Subcutaneous abdominal adipose tissue (tissue), 5 donors: Measurements from ENCODE around the gene CDHR3.
A peak's percentile ranks its signal among the peaks of the same experiment; 100 is the strongest.

Source experiments
- H3K27ac ChIP-seq: one replicate; pipeline ENCODE4 v1.7.0; 2013; ENCODE audit warnings: low read depth, mild to moderate bottlenecking, inconsistent platforms, low read length, moderate library complexity
- H3K27me3 ChIP-seq, 5 donors: one replicate each; pipeline ENCODE4 v1.7.0; 2013; ENCODE audit warnings: low read length in 5 of 5, inconsistent platforms in 1 of 5; ENCODE audit not compliant: control insufficient read depth in 5 of 5, insufficient read depth in 4 of 5
- H3K36me3 ChIP-seq, 5 donors: one replicate each; pipeline ENCODE4 v1.7.0; 2013; ENCODE audit warnings: low read length in 5 of 5; ENCODE audit not compliant: control insufficient read depth in 5 of 5, insufficient read depth in 5 of 5
- H3K4me1 ChIP-seq, 5 donors: one replicate each; pipeline ENCODE4 v1.7.0; 2013; ENCODE audit warnings: low read length in 5 of 5, mild to moderate bottlenecking in 3 of 5, moderate library complexity in 1 of 5; ENCODE audit not compliant: control insufficient read depth in 5 of 5, insufficient read depth in 5 of 5
- H3K4me3 ChIP-seq, 5 donors: one replicate each; pipeline ENCODE4 v1.7.0; 2013; ENCODE audit warnings: low read length in 5 of 5, low read depth in 1 of 5
- H3K9ac ChIP-seq, 5 donors: one replicate each; pipeline ENCODE4 v1.7.0; 2013; ENCODE audit warnings: low read length in 5 of 5, mild to moderate bottlenecking in 4 of 5, moderate library complexity in 3 of 5
- H3K9me3 ChIP-seq, 5 donors: one replicate each; pipeline ENCODE4 v1.7.0; 2013; ENCODE audit warnings: low read length in 5 of 5; ENCODE audit not compliant: control insufficient read depth in 5 of 5
- donor health status: healthy.
- donor health status: healthy.
- donor health status: healthy.
- donor health status: healthy.
- donor health status: healthy.

CDHR3 gene

GRCh38 chr7:106033735-106034134 is 70.7 kb downstream of the CDHR3 start:
- Histone ChIP-seq H3K4me3 (no peak overlapping the region), H3K36me3 (no peaks in the 10 kb centered on the region), H3K27ac (no peak overlapping the region), H3K9me3 (peaks cover 0 to 9% (median 7%) of the 10 kb centered on the region in 5 donors), H3K9ac (no peak overlapping the region), H3K4me1 (peaks cover under 1 to 21% (median 6%) of the 10 kb centered on the region in 5 donors), H3K27me3 (peaks cover 0 to 2% (median 0%) of the 10 kb centered on the region in 5 donors)

- no peaks in the 10 kb centered on the region for H3K36me3 ChIP-seq
- H3K4me3 ChIP-seq, result no peak overlapping the region
- no peak overlapping the region for H3K27ac ChIP-seq
- H3K4me1 ChIP-seq, result peaks cover 2 to 24% (median 11%) of the 10 kb centered on the region in 5 donors
- peaks cover 0 to 2% (median 0%) of the 10 kb centered on the region in 5 donors for H3K27me3 ChIP-seq
- H3K9ac ChIP-seq, result no peak overlapping the region
- H3K9me3 ChIP-seq, result peaks cover 0 to 9% (median 7%) of the 10 kb centered on the region in 5 donors
These were observed 71.3 kb downstream of the CDHR3 start for GRCh38 chr7:106034383-106034782.

DNA sequence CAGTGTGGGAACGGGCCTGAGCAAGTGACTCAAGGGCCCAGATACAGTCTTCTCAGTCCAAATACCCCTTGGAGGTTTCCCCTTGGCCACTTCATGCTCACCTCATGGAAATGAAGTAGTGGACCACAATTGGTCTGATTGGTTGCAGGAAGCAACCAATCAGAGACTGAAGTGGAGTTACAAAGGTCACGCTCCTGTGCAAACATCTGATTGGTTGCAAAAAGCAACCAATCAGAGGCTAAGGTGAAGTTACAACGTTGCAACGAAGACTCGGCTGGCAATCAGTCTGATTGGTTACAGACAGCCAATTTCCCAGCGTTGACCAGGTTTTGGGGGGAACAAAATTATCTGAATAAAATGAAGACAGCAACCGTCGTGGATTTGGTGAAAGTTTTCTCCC is 72.5 kb downstream of the CDHR3 start:
- peaks cover 0 to 2% (median 0%) of the 10 kb centered on the region in 5 donors for H3K27me3 ChIP-seq
- H3K9ac ChIP-seq, result no peak overlapping the region
- H3K36me3 ChIP-seq, result no peaks in the 10 kb centered on the region
- H3K27ac ChIP-seq, result no peak overlapping the region
- H3K4me1 ChIP-seq, result peaks cover 2 to 21% (median 16%) of the 10 kb centered on the region in 5 donors
- peaks cover 0 to 9% (median 7%) of the 10 kb centered on the region in 5 donors for H3K9me3 ChIP-seq
- H3K4me3 ChIP-seq, result no peak overlapping the region

- H3K27me3 ChIP-seq, result peaks cover 0 to 2% (median 0%) of the 10 kb centered on the region in 5 donors
- H3K4me3 ChIP-seq, result no peak overlapping the region
- no peak overlapping the region for H3K9ac ChIP-seq
These were observed 72.9 kb downstream of the CDHR3 start for GRCh38 chr7:106036004-106036403.

GRCh38 chr7:106037489-106038176 is 74.6 kb downstream of the CDHR3 start:
- no peaks in the 10 kb centered on the region for H3K36me3 ChIP-seq
- peaks cover 0 to 24% (median 18%) of the 10 kb centered on the region in 5 donors for H3K4me1 ChIP-seq
- H3K27ac ChIP-seq, result no peak overlapping the region
- H3K9ac ChIP-seq, result no peak overlapping the region
- peaks cover 0 to 9% (median 7%) of the 10 kb centered on the region in 5 donors for H3K9me3 ChIP-seq
- no peaks in the 10 kb centered on the region for H3K27me3 ChIP-seq
- no peak overlapping the region for H3K4me3 ChIP-seq

More at GRCh38 chr7:106036004-106036403, 72.9 kb downstream of the CDHR3 start:
- Histone ChIP-seq H3K36me3 (no peaks in the 10 kb centered on the region), H3K9me3 (peaks cover 0 to 9% (median 7%) of the 10 kb centered on the region in 5 donors), H3K4me1 (peaks cover 2 to 18% (median 15%) of the 10 kb centered on the region in 5 donors), H3K27ac (no peak overlapping the region)

DNA sequence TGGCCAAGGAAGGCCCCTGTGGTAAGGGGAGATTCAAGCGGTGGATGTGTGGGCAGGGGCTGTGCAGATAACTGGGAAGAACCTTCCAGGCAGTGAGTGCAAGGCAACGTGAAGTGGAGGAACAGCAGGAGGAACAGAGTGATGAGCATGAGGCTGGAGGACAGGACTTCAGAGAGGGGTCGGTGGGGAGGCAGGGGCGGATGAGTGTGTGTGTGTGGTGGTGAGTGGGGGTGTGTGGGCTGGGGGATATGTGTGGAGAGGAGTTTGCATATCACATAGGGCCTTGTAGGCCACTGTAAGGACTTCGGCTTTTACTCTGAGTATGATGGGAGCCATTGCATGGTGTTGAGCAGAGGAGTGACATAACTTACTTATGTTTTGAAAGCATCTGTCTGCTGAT is 75.2 kb downstream of the CDHR3 start:
- Histone ChIP-seq H3K9me3 (peaks cover 0 to 9% (median 7%) of the 10 kb centered on the region in 5 donors), H3K4me3 (no peak overlapping the region), H3K27ac (no peak overlapping the region), H3K4me1 (peaks cover 1 to 28% (median 22%) of the 10 kb centered on the region in 5 donors), H3K9ac (no peak overlapping the region), H3K36me3 (no peaks in the 10 kb centered on the region), H3K27me3 (no peaks in the 10 kb centered on the region)

- Histone ChIP-seq H3K9me3 (peaks cover 0 to 3% (median 2%) of the 10 kb centered on the region in 5 donors), H3K9ac (no peak overlapping the region), H3K27ac (no peak overlapping the region)
These were observed 75.9 kb downstream of the CDHR3 start for GRCh38 chr7:106038916-106039315.

GRCh38 chr7:106039486-106040060 is 76.5 kb downstream of the CDHR3 start:
- Histone ChIP-seq H3K27me3 (peaks cover 0 to 2% (median 0%) of the 10 kb centered on the region in 5 donors), H3K36me3 (no peaks in the 10 kb centered on the region), H3K9ac (peak overlapping the region in 1 of 5 donors; percentile 17), H3K9me3 (no peaks in the 10 kb centered on the region), H3K4me1 (peaks cover 1 to 28% (median 22%) of the 10 kb centered on the region in 5 donors), H3K27ac (no peak overlapping the region), H3K4me3 (no peak overlapping the region)

More at GRCh38 chr7:106038916-106039315, 75.9 kb downstream of the CDHR3 start:
- Histone ChIP-seq H3K36me3 (no peaks in the 10 kb centered on the region), H3K4me1 (peaks cover 1 to 28% (median 22%) of the 10 kb centered on the region in 5 donors), H3K27me3 (no peaks in the 10 kb centered on the region), H3K4me3 (no peak overlapping the region)

DNA sequence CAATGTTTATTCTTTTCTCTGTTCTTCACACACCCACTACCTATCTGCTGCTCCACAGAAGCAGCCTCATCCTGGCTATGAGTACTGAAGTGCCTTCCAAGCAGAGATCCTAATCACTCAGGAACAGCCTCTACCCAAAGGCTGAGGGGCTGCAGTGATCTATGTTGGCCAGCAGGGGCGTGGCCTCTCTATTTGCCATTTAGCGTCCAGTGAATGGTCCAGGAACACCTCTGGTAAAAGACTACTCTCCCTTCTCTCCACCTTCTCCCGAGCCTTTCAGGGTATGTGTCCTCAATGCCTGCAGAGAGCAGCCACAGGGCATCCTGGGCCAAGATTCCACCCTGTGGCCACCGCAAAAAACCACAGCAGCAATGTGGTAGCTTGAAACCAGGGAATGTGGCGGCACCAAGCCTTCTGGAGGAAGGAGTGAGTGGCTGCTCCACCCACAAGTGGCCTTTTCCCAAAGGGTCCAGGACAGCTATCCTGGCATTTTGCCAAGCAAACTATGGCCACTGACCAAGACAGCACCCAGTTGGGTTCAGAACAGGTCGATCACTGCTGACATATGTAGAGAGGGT is 78.2 kb downstream of the CDHR3 start:
- Histone ChIP-seq H3K27ac (no peak overlapping the region), H3K4me3 (no peak overlapping the region), H3K9ac (no peak overlapping the region), H3K9me3 (no peaks in the 10 kb centered on the region), H3K27me3 (peaks cover 0 to 4% (median 0%) of the 10 kb centered on the region in 5 donors), H3K4me1 (peaks cover 1 to 28% (median 22%) of the 10 kb centered on the region in 5 donors), H3K36me3 (no peaks in the 10 kb centered on the region)

- H3K9ac ChIP-seq, result no peak overlapping the region
- peaks cover 0 to 4% (median 0%) of the 10 kb centered on the region in 5 donors for H3K27me3 ChIP-seq
- H3K27ac ChIP-seq, result no peak overlapping the region
- H3K9me3 ChIP-seq, result no peaks in the 10 kb centered on the region
- no peaks in the 10 kb centered on the region for H3K36me3 ChIP-seq
- peaks cover 1 to 28% (median 22%) of the 10 kb centered on the region in 5 donors for H3K4me1 ChIP-seq
- H3K4me3 ChIP-seq, result no peak overlapping the region
These were observed 79.1 kb downstream of the CDHR3 start for GRCh38 chr7:106042196-106042611.
